Endodermal cell (in vitro differentiated cells): ENCODE measurements around the gene PRKCZ. TPM values are rescaled to one million over a fixed set of nuclear protein-coding genes. Genes with fewer than 3 reads are reported as not detected.
"Not testable (repeated sequence)": the region's sequence is repeated elsewhere in the genome, so short reads cannot be mapped to it uniquely, and the experiment has no call there.

Experiments used
- DNase-seq: peaks from one replicate; pipeline ENCODE4 v3.0.0-alpha.2; 2017
- H3K27ac ChIP-seq: 2 replicates; pipeline ENCODE4 v1.5.1; 2013; ENCODE audit warnings: mild to moderate bottlenecking, low read depth, low read length, moderate library complexity
- H3K27me3 ChIP-seq: 2 replicates; pipeline ENCODE4 v1.6.1; 2013; ENCODE audit warnings: mild to moderate bottlenecking, low read length, moderate library complexity; ENCODE audit not compliant: insufficient read depth, control insufficient read depth, poor library complexity, severe bottlenecking
- H3K36me3 ChIP-seq: 2 replicates; pipeline ENCODE4 v1.7.0; 2013; ENCODE audit warnings: mild to moderate bottlenecking, low read length, moderate library complexity; ENCODE audit not compliant: control insufficient read depth, insufficient read depth
- H3K4me1 ChIP-seq: one replicate; pipeline ENCODE4 v1.7.0; 2013; ENCODE audit warnings: low read length; ENCODE audit not compliant: control insufficient read depth, insufficient read depth
- H3K4me3 ChIP-seq: 2 replicates; pipeline ENCODE4 v1.5.1; 2013; ENCODE audit warnings: mild to moderate bottlenecking, low read length, moderate library complexity
- H3K9ac ChIP-seq: 2 replicates; pipeline ENCODE4 v1.6.1; 2013; ENCODE audit warnings: mild to moderate bottlenecking, low read length, moderate library complexity; ENCODE audit not compliant: poor library complexity, severe bottlenecking; ENCODE audit errors: extremely low read depth
- H3K9me3 ChIP-seq: 2 replicates; pipeline ENCODE4 v1.6.1; 2013; ENCODE audit warnings: mild to moderate bottlenecking, low read length, moderate library complexity; ENCODE audit not compliant: control insufficient read depth
- H3K27ac Mint-ChIP-seq: 2 replicates; pipeline ENCODE4 v1.8.0; 2020; ENCODE audit warnings: mixed read lengths
- H3K27me3 Mint-ChIP-seq: 2 replicates; pipeline ENCODE4 v1.8.0; 2021; ENCODE audit warnings: mild to moderate bottlenecking, mixed read lengths; ENCODE audit not compliant: insufficient read depth
- H3K36me3 Mint-ChIP-seq: 2 replicates; pipeline ENCODE4 v1.8.0; 2020; ENCODE audit warnings: low read depth, mixed read lengths
- H3K4me1 Mint-ChIP-seq: 2 replicates; pipeline ENCODE4 v1.8.0; 2020; ENCODE audit warnings: mixed read lengths
- H3K4me3 Mint-ChIP-seq: 2 replicates; pipeline ENCODE4 v1.8.0; 2020; ENCODE audit warnings: mild to moderate bottlenecking, moderate library complexity, mixed read lengths
- H3K9me3 Mint-ChIP-seq: 2 replicates; pipeline ENCODE4 v1.8.0; 2020; ENCODE audit warnings: mild to moderate bottlenecking, mixed read lengths
- CTCF ChIP-seq: fragments of 200-600 bp; sonication (generic); conservative IDR thresholded peaks from 2 replicates; pipeline ENCODE4 v1.5.0; 2021; ENCODE audit warnings: antibody characterized with exemption, mild to moderate bottlenecking
- WGBS, 2 experiments: methylation state at CpG; one replicate each; pipeline versions ENCODE4 v1.1.5 to v1.1.7; 2013; ENCODE audit warnings: missing lambda C conversion rate in 2 of 2, mixed read lengths in 1 of 2; ENCODE audit not compliant: insufficient coverage in 1 of 2, insufficient read length in 1 of 2; 5-methylcytosine and 5-hydroxymethylcytosine counted together
- total RNA-seq, 2 donors: library from RNA; stranded (reverse); fragmentation: NEBNext Ultra II Directional in 1 of 2; extraction: Animal tissue kit (Norgen Biotek cat#: 25700) in 1 of 2; gene quantifications; 2 replicates in 1 of 2; 3 replicates in 1 of 2; pipeline ENCODE4 v1.2.1, GENCODE V29; 2021

The PRKCZ gene
- total RNA-seq, 2 donors from 2014 or later = 49.9 to 68.5 TPM

GRCh38 chr1:2093636-2094035 lies 43.4 kb downstream of the PRKCZ start:
- 92 to 95% methylated on average over 13 to 26 of the region's 26 CpGs for WGBS, 2 experiments
- H3K36me3 Mint-ChIP-seq = peaks cover 24% of the 10 kb centered on the region
- Histone ChIP-seq H3K27me3 (no peaks in the 10 kb centered on the region), H3K4me3 (no peak overlapping the region), H3K4me1 (no peaks in the 10 kb centered on the region), H3K9ac (no peak overlapping the region), H3K36me3 (no peaks in the 10 kb centered on the region), H3K9me3 (peaks cover 6% of the 10 kb centered on the region), H3K27ac (no peak overlapping the region)
- H3K9me3 Mint-ChIP-seq = peaks cover 8% of the 10 kb centered on the region
- H3K4me3 Mint-ChIP-seq = no peak overlapping the region
- no peak overlapping the region for H3K27ac Mint-ChIP-seq
- no peak for TF ChIP-seq CTCF
- H3K27me3 Mint-ChIP-seq = no peaks in the 10 kb centered on the region
- no peaks in the 10 kb centered on the region for H3K4me1 Mint-ChIP-seq
- DNase-seq = no peak

GRCh38 chr1:2094269-2095158 lies 44.3 kb downstream of the PRKCZ start:
- not testable (repeated sequence) for H3K27ac ChIP-seq, H3K27me3 ChIP-seq, H3K4me3 ChIP-seq, DNase-seq, H3K27me3 Mint-ChIP-seq, H3K4me3 Mint-ChIP-seq, H3K36me3 ChIP-seq, H3K4me1 Mint-ChIP-seq, H3K9ac ChIP-seq, H3K9me3 Mint-ChIP-seq, H3K9me3 ChIP-seq, H3K4me1 ChIP-seq
- 93 to 97% methylated on average over 14 to 57 of the region's 60 CpGs for WGBS, 2 experiments
- peak overlapping the region; percentile 30 for H3K27ac Mint-ChIP-seq
- H3K36me3 Mint-ChIP-seq = peaks cover 25% of the 10 kb centered on the region

GRCh38 chr1:2095394-2095793 lies 45.2 kb downstream of the PRKCZ start:
- Histone ChIP-seq H3K27ac (no peak overlapping the region), H3K27me3 (no peaks in the 10 kb centered on the region), H3K9ac (no peak overlapping the region), H3K36me3 (no peaks in the 10 kb centered on the region), H3K9me3 (peaks cover 6% of the 10 kb centered on the region), H3K4me1 (no peaks in the 10 kb centered on the region), H3K4me3 (no peak overlapping the region)
- H3K9me3 Mint-ChIP-seq = peaks cover 8% of the 10 kb centered on the region
- H3K27ac Mint-ChIP-seq = no peak overlapping the region
- H3K27me3 Mint-ChIP-seq = no peaks in the 10 kb centered on the region
- TF ChIP-seq CTCF = no peak
- no peak overlapping the region for H3K4me3 Mint-ChIP-seq
- no peak for DNase-seq
- H3K36me3 Mint-ChIP-seq = peaks cover 33% of the 10 kb centered on the region
- WGBS, 2 experiments = 91 to 97% methylated on average over 8 to 17 of the region's 17 CpGs
- H3K4me1 Mint-ChIP-seq = no peaks in the 10 kb centered on the region
